DOHH2 (cell line): ENCODE measurements around the gene SLC19A1.

ENCODE experiments used
- H3F3A ChIP-seq: fragments of 200-600 bp; sonication (generic), shearing (Covaris generic); 2 replicates; pipeline ENCODE4 v1.6.0; 2016; ENCODE audit warnings: antibody characterized with exemption, mild to moderate bottlenecking; ENCODE audit not compliant: control insufficient read depth, insufficient read depth
- H3K27ac ChIP-seq: fragments of 200-600 bp; sonication (generic); 2 replicates; pipeline ENCODE4 v1.5.1; 2014; ENCODE audit warnings: low read depth, mild to moderate bottlenecking, low read length, moderate library complexity
- H3K27me3 ChIP-seq: fragments of 200-600 bp; sonication (generic); 2 replicates; pipeline ENCODE4 v1.6.1; 2014; ENCODE audit warnings: mild to moderate bottlenecking, low read length, mixed read lengths; ENCODE audit not compliant: control insufficient read depth
- H3K36me3 ChIP-seq: fragments of 200-600 bp; sonication (generic); 2 replicates; pipeline ENCODE4 v1.6.1; 2014; ENCODE audit warnings: mild to moderate bottlenecking, low read length, moderate library complexity, mixed read lengths; ENCODE audit not compliant: control insufficient read depth
- H3K4me1 ChIP-seq: fragments of 200-600 bp; sonication (generic); 2 replicates; pipeline ENCODE4 v1.6.1; 2014; ENCODE audit warnings: mild to moderate bottlenecking, low read length, mixed read lengths; ENCODE audit not compliant: control insufficient read depth
- H3K4me2 ChIP-seq: fragments of 200-600 bp; sonication (generic); 2 replicates; pipeline ENCODE4 v1.6.0; 2014; ENCODE audit warnings: mild to moderate bottlenecking, low read length, moderate library complexity
- H3K4me3 ChIP-seq: fragments of 200-600 bp; sonication (generic); 2 replicates; pipeline ENCODE4 v1.5.1; 2014; ENCODE audit warnings: mild to moderate bottlenecking, low read length, mixed read lengths
- H3K79me2 ChIP-seq: fragments of 200-600 bp; sonication (generic); 2 replicates; pipeline ENCODE4 v1.6.1; 2014; ENCODE audit warnings: mild to moderate bottlenecking, low read length, mixed read lengths; ENCODE audit not compliant: control insufficient read depth
- H3K9me2 ChIP-seq: fragments of 200-600 bp; sonication (generic); replicated peaks from 2 replicates; pipeline ENCODE4 v1.6.1; 2014; ENCODE audit warnings: mild to moderate bottlenecking, low read length, mixed read lengths; ENCODE audit not compliant: control insufficient read depth
- H3K9me3 ChIP-seq: fragments of 200-600 bp; sonication (generic); 2 replicates; pipeline ENCODE4 v1.6.1; 2014; ENCODE audit warnings: antibody characterized with exemption, low read length, mixed read lengths; ENCODE audit not compliant: control insufficient read depth, insufficient read depth
- H4K20me1 ChIP-seq: fragments of 200-600 bp; sonication (generic); 2 replicates; pipeline ENCODE4 v1.6.0; 2014; ENCODE audit warnings: low read depth, mild to moderate bottlenecking, antibody characterized with exemption, low read length, moderate library complexity; ENCODE audit not compliant: control insufficient read depth, insufficient read depth
- CTCF ChIP-seq: fragments of 200-600 bp; sonication (generic); IDR thresholded peaks from one replicate; pipeline ENCODE4 v1.5.1; 2014; ENCODE audit warnings: antibody characterized with exemption, mild to moderate bottlenecking, low read depth, low read length; ENCODE audit not compliant: poor library complexity, severe bottlenecking
- EZH2phosphoT487 ChIP-seq: fragments of 200-600 bp; sonication (generic); IDR thresholded peaks from 2 replicates; pipeline ENCODE4 v1.6.1; 2017; ENCODE audit warnings: borderline replicate concordance, mild to moderate bottlenecking, antibody characterized with exemption, low read length, moderate library complexity, mixed read lengths

SLC19A1 gene

GRCh38 chr21:45574081-45574501, 31.9 kb upstream of the SLC19A1 start:
- Histone ChIP-seq H3K4me2 (no peak overlapping the region), H3K4me3 (no peak overlapping the region), H3K4me1 (no peaks in the 10 kb centered on the region), H3K27ac (no peak overlapping the region), H3K9me3 (no peaks in the 10 kb centered on the region), H3K27me3 (no peaks in the 10 kb centered on the region), H3K79me2 (no peaks in the 10 kb centered on the region), H3K9me2 (no peaks in the 10 kb centered on the region), H3K36me3 (no peaks in the 10 kb centered on the region), H3F3A (no peaks in the 10 kb centered on the region), H4K20me1 (no peaks in the 10 kb centered on the region)
- TF ChIP-seq EZH2phosphoT487 (no peak), CTCF (no peak)

GRCh38 chr21:45573452-45574035, 31.3 kb upstream of the SLC19A1 start:
- TF ChIP-seq CTCF: no peak
- no peak for TF ChIP-seq EZH2phosphoT487
- Histone ChIP-seq H3F3A (no peaks in the 10 kb centered on the region), H3K9me3 (no peaks in the 10 kb centered on the region), H4K20me1 (no peaks in the 10 kb centered on the region), H3K79me2 (no peaks in the 10 kb centered on the region), H3K27me3 (no peaks in the 10 kb centered on the region), H3K9me2 (no peaks in the 10 kb centered on the region), H3K4me3 (no peak overlapping the region), H3K4me2 (no peak overlapping the region), H3K36me3 (no peaks in the 10 kb centered on the region), H3K27ac (no peak overlapping the region), H3K4me1 (no peaks in the 10 kb centered on the region)

- Histone ChIP-seq H3K79me2 (no peaks in the 10 kb centered on the region), H4K20me1 (no peaks in the 10 kb centered on the region), H3K27ac (no peak overlapping the region), H3K4me3 (no peak overlapping the region), H3F3A (no peaks in the 10 kb centered on the region), H3K4me2 (no peak overlapping the region), H3K9me2 (no peaks in the 10 kb centered on the region), H3K4me1 (no peaks in the 10 kb centered on the region), H3K27me3 (no peaks in the 10 kb centered on the region), H3K36me3 (no peaks in the 10 kb centered on the region), H3K9me3 (no peaks in the 10 kb centered on the region)
- TF ChIP-seq EZH2phosphoT487: no peak
- no peak for TF ChIP-seq CTCF
These were observed 30.7 kb upstream of the SLC19A1 start for GRCh38 chr21:45572783-45573451.
